NCI-H1694 treated with DMSO at 0.1 percent for 48 hours (cell line): ENCODE measurements around the gene GFER.
"Not testable (repeated sequence)": the region's sequence is repeated elsewhere in the genome, so short reads cannot be mapped to it uniquely, and the experiment has no call there.

Experiments used
- DNase-seq: peaks from one replicate; lab custom pipeline; 2025; lab: John Stamatoyannopoulos, UW

GFER gene

GRCh38 chr16:2027024-2028010 is 43.3 kb downstream of the GFER start:
- no peak for DNase-seq

GRCh38 chr16:2028146-2028545 is 44.2 kb downstream of the GFER start:
- DNase-seq = no peak

DNA sequence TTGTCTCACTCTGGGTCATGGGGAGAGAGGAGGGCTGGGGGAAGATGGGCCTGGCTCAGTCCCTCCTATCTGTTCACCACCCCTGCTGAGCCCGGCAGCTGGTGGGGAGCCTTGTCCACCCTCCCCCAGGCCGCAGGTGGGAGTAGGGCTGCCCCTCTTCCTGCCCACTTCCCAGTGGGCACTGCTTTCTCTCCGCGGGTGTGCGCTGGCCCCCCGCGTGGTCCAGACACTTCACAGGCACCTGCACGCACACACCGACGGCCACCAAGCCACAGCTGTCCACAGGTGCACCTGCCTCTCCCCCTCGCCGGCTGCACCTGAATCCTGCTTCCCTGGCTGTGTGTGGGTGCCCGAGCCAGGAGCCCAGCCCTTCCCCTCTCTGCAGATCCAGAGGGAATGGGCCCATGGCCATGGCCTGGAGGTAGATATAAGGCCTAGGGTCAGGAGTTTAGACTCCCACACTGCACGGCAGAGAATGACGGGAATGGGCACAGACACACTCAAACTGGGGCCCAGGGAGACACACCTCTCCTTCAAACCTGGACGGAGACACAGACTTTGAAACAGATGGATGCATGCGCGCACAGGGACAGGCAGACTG is 44.7 kb downstream of the GFER start:
- DNase-seq = no peak

GRCh38 chr16:2029350-2029749 is 45.4 kb downstream of the GFER start:
- no peak for DNase-seq

DNA sequence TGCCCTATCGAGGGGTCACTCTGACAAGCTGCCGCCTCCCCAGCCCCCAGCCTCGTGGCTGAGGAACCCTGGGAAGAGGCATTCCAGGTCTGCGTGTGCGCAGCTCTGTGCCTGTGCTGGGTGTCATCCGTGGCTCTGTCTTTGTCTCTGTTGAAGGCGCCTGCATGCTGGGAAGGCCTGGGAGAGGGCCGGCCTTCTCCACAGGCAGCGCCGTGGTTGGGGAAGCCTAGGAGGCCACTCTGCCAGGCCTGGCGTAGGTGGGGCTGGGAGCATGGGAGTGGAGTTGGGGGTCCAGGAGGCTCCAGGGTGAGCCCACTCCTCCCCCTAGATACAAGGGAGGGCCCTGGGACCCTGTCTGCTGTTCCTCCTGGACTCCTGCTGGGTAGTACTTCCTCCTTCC is 46.0 kb downstream of the GFER start:
- no peak for DNase-seq

- no peak for DNase-seq
Measured at GRCh38 chr16:2031081-2031577, 47.1 kb downstream of the GFER start.

DNA sequence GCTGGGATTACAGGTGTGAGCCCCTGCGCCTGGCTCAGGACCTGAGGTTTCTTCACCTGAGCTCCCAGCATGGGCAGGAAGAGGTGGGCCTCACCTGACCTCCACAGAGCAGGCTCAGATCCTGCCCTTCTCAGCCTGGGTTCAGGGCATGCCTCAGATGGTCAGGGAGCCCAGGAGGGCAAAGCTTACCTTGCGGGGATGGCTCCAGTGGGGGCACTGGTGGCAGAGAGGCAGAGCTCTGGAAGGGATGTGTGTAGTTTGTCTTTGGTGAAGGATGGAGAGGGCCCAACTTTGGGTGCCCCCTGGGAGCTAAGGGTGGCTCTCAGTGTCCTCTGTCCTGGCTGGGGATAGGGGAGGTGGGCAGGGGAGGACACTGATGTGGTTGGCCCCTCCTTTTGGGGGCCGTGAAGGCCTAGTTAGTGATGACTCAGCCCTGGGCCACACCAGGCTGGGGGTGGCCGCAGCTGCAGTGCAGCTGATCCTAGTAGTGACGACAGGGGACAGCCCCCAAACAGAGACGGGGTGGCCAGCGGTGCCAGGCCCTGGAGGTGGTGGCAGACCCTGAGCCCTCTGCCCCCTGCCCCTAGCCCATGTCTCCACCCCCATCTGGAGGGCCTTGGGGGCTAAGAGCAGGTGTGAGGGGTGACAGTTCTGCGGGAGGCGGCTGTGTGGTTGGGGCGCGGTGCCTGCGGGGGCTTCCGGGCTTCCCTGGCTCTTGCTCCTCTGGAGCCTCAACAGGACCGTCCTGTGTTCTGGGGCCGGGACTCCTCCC is 48.5 kb downstream of the GFER start:
- no peak for DNase-seq

DNA sequence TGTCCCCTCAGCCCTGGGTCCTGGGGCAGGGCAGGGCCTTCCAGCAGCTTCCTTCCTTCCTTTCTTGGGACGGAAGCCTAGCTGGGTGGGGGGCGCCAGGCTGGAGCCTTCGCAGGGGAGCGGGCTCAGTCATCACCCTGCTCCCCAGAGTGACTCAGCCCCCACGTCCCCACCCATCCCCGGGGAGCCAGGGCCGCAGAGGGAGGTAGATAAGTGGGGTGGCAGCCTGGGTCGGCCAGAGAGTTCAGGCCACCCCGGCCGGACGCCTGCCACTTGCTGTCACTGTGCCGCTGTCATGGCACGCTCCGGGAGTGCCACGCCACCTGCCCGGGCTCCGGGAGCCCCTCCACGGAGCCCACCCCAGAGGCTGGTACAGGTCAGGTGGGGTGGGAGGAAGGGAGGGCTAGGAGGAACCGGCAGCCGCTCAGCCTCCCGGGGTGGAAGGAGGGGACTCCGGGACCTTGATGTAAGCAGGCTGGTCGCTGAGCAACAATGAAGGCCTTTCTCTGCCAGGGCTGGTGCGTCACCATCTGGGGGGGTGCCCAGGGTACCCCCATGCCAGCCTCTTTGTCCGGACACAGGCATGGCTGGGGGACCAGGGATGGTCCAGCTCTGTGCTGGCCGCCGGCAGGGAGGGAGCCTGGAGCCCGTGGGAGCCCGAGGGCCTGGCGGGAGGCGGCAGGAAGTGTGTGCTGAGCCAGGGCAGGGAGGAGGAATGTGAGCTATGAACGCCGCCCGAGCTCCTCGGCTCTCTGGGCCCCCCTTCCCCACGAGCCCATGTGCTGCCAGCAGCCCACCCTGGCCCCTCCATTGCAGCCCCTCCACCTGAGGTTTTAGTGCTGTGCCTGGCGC is 49.3 kb downstream of the GFER start:
- no peak for DNase-seq

DNA sequence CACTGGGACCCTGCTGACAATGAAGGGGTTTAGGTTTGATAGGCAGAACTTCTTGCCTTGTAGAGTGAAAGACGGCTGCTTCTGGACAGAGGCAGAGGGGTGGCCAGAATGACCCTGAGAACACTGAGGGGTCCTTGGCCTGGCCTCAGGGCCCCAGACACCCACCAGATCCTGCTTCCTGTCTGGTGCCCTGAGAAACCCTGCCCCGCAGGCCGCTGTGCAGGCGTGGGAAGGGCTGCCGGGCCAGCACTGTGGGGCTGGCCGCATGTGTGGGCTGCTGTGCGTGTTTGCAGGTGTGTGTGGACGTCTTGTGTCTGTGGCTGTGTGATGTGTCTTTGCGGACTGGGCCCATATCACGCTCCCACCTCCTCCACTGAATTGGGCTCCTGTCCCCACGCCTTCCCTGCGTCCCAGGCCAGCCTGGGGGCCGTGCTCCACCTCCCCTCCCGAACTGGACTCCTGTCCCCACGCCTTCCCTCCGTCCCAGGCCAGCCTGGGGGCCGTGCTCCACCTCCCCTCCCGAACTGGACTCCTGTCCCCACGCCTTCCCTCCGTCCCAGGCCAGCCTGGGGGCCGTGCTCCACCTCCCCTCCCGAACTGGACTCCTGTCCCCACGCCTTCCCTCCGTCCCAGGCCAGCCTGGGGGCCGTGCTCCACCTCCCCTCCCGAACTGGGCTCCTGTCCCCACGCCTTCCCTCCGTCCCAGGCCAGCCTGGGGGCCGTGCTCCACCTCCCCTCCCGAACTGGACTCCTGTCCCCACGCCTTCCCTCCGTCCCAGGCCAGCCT is 50.1 kb downstream of the GFER start:
- DNase-seq = not testable (repeated sequence)

- DNase-seq = no peak
Measured at GRCh38 chr16:2034696-2035430, 50.9 kb downstream of the GFER start.

DNA sequence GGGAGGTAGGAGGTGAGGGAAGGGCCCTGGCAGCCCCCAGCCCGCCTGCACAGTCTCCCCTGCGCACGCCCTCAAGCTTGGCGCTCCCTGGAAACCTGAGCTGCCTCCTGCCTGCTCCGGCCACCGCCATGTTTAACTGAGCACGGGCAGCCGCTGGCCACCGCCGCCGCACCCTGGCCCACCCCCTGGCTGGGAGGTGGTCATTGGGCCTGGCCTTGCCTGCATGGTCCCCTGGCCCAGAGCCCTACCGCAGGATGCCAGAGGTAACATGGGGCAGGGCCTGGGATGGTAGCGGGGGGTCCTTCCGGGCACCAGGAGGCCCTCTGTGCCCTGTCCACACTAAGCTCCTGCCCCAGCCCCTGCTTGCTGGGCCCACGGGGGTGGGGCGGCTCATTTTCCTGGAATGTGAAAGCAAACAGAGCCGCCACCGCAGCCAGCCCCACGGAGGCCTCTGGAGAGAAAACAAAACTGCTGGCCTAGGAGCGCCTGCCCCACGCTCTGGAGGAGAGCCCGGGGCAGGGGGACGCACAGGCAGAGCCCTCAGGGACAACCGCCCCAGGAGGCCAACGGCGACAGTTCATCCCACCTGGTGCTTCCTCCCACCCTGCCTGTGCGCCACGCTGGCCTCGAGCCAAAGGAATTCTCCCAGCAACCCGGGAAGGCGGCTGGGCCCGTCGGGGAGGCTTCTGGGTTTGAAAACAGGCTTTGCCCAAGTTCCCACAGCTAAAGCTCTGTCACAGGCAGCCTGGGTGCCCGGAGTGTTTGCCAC is 51.6 kb downstream of the GFER start:
- DNase-seq = no peak

- no peak for DNase-seq
Measured at GRCh38 chr16:2036200-2036966, 52.4 kb downstream of the GFER start.

- DNase-seq = no peak
Measured at GRCh38 chr16:2037115-2037514, 53.1 kb downstream of the GFER start.
